Hepatic stellate cell (primary cell): ENCODE data around the gene SNX1.

Experiments used
- DNase-seq: peaks from one replicate; pipeline ENCODE4 v3.0.0; 2011; ENCODE audit warnings: low spot score

SNX1 gene

DNA sequence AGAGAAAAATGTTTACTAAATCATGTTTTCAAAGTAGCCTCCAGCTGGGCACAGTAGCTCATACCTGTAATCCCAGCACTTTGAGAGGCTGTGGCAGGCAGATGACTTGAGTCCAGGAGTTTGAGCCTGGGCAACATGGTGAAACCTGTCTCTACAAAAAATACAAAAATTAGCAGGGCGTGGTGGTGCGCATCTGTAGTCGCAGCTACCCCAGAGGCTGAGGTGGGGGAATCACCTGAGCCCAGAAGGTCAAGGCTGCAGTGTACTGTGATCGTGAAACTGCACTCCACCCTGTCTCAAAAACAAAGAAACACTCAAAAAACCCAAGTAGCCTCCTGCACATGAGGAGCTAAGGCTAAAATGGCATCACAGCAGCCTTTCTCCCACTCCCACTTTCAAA, 68.7 kb downstream of the SNX1 start:
- no peak for DNase-seq

DNA sequence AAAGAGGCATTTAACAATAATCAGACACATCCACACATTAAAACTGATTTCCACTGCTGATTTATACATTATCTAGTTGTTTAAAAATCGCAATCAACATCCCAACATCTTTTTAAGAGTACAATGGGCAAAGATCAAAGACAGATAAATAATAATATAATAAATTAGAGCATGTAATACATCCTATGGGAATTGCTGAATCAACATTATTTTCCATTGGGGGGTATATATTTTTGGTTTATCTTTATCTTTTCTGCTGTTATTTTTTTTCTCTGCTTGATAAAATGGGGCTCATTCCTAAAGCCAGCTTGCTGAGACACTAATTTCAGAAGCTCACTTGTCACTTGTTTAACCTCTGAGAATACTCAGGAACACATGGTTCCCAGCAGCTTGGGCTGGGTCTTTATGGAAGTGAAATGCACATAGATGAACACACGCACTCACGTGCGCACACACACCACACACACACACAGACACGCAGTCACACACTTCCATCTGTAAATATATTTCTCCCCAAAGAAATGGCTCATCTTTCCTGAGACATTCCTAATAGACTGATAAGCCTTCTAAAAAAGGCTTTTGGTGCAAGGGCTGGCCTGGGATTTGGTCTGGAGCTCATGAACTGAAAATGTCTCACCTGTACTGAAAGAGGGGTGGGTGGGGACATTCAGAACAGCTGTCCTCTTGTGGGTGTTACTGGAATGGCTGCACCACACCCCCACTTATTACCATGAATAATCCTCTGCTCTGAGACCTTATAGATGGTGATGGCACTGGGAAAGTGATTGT, 70.5 kb downstream of the SNX1 start:
- no peak for DNase-seq

DNA sequence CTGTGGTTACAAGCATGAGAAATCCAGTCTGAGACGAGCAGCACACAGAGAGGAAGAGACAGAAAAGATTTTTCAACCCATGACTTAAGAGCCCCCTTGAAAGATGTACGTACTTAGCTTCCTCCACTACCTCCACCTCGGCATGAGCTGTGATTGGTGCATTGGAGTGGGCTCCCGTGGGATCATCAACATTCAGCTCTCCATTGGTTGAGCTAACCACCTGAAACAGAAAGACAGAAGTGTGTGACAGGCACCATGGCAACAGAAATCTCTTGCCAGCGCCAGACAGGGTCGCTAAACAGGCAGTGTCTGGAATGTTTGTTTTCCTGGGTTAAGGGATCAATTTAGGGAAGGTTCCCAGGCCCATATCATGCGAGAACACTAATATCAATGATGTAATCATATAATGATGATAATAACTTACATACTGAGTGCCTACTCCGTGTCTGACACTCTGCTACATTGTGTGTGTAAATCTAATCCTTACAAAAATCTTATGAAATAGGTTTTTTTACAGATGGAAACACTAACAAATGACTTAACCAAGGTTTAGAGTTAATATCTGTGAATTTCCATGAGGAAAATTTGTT, 84.5 kb downstream of the SNX1 start:
- DNase-seq, result no peak

DNA sequence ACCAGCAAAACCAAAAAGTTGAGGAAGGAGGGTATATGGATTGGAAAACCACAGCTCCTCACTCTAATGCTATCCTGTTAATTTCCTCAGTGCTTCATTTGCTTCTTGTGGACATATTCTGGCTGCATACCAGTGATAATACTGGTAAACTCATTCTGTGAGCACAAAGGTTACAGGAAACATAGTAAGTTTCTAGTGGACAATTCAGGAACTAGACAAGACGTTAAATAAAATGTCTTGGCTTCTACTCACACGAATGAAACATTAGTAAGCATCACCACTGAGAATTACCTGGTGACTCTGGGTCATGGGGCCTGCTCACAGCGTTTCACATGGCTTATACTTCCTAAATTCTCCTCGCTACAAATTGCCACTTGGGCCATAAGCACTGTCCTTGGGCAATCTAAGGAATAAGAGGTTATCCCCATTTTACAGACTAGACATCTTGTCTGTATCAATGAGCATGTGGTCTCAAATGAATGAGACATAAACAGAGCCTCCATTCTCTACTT, 87.1 kb downstream of the SNX1 start:
- no peak for DNase-seq

DNA sequence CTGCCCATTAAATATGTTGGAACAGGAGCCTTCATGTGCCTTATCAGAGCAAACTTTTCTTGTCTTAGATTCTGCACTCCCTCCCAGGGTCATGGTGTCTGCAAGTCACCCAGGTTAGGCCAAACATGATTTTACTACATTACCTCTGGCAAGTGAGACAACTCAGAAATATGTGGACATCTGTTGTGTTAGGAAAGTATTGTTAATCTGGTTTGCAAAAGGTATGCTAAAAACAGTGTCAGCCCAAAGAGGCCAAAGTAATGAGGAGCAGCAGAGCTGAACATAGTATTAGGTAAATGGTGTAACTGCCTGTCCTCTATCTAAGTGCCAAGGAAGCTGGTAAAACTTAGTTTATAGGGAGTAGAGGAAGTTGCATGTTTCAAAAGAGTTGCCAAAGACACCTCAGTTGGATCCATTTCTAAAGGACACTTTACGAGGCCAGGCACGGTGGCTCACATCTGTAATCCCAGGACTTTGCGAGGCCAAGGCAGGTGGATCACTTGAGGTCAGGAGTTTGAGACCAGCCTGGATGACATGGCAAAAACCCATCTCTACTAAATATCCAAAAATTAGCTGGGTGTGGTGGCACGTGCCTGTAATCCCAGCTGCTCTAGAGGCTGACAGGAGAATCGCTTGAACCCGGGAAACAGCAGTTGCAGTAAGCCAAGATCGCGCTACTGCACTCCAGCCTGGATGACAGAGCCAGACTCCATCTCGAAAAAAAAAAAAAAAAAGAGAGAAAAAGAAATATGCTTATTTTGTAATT, 89.5 kb downstream of the SNX1 start:
- no peak for DNase-seq

DNA sequence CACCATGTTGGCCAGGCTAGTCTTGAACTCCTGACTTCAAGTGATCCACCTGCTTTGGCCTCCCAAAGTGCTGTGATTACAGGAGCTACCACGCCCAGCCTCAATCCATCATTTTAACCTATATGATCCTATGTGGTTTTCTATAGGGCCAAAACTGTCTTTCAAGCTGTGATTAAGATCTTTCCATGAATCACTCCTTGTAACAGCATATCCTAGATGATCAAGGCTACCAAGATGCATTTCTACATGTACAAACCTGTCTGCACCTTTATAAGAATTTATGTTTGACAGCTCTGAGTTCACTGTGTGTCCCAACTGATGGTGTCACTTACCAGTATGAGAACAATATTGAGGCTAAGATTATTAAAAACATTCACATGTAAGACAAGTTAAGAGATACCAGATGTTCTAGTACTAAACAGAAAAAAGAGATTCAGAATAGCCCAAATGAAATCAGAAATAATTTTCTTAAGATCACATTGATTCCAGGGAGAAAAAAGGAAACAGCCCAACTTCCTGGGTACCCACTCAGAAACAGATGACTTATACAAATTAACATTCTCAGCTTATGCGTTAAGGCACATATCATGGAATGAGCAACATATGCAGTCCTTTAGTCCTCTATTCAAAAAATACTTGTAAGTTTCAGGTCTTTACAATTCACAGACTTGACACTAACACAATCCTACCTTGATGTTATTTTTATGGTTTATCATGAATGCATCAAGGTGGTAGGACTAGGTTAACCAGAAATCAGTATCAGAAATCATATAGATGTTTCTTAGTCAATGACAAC, 91.8 kb downstream of the SNX1 start:
- no peak for DNase-seq
